GM18951 (cell line): Measurements from ENCODE around the gene HEG1.

Experiments used
- POLR2A ChIP-seq: IDR thresholded peaks from 4 replicates; pipeline ENCODE4 v1.6.1; 2011; ENCODE audit warnings: mild to moderate bottlenecking; ENCODE audit not compliant: insufficient read length, insufficient read depth; ENCODE audit errors: extremely low read depth
- in situ Hi-C: fragments of 300-500 bp; cut with MboI; formaldehyde crosslinking; loops from one replicate; pipeline ENCODE4 v1.12.0; 2022; ENCODE audit warnings: low sequenced_read_pairs, mixed read lengths, inconsistent platforms; ENCODE audit not compliant: unreplicated experiment

Gene HEG1

DNA sequence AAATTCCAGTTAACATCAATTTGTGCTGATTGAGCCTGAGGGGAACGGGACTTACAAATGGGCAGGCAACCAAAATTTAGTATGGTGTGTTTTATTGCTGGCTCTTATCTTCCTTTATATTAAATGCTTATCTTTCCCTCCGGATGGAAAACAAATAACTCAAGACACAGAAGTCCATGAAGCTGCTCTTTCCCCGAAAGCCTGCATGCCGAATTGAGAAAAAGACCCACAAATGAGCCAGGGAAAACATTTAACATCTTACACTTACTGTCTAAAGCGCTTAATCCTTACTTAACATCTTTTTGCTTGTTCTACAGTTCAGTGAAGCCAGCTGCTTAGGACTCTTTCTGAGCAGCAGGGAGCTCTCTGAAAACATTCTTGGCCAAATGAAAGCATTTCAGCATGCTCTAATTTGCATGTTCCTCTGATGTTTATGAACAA is 49.5 kb downstream of the HEG1 start:
- TF ChIP-seq POLR2A = no peak
- in situ Hi-C loops = no loop called here

- in situ Hi-C loops = no loop called here
- no peak for TF ChIP-seq POLR2A
These were observed 50.1 kb downstream of the HEG1 start for GRCh38 chr3:125005676-125006075.

- in situ Hi-C loops = no loop called here
- no peak for TF ChIP-seq POLR2A
These were observed 50.6 kb downstream of the HEG1 start for GRCh38 chr3:125005222-125005621.

DNA sequence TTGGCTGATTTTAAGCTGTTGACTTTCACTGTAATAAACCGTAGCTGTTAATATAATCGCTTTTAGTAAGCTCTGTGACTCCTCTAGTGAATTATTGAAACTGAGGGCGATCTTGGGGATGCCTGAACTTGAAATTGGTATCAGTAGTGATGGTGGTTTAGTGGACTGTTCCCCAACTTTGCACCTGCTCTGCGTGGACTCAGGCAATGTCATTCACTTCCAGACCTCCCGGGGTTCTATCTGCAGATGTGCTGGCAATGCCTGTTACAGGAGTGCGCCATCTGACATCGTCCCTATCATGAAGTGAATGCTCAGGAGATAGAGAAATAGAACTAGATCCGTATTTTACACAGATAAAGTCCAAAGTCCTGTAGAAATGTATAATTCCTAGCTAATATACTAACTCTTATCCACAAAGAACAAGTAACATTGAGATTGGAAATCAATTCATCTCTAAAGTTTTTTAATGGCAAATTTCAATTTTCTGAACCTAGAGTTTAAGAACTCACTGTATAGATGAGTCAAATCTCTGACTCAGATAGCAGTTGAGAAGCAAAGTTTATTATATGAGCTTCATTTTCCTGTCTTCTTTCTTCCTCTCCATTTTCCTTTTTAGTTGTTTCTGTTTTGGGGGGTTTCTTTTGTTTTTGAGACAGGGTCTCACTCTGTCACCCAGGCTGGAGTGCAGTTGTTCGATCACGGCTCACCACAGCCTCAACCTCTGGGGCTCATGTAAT is 51.8 kb downstream of the HEG1 start:
- in situ Hi-C loops = no loop called here
- TF ChIP-seq POLR2A = no peak

- in situ Hi-C loops = no loop called here
- no peak for TF ChIP-seq POLR2A
These were observed 52.4 kb downstream of the HEG1 start for GRCh38 chr3:125003369-125003853.

- TF ChIP-seq POLR2A = no peak
- in situ Hi-C loops = no loop called here
These were observed 53.1 kb downstream of the HEG1 start for GRCh38 chr3:125002414-125003368.

- TF ChIP-seq POLR2A = no peak
- in situ Hi-C loops = no loop called here
These were observed 54.0 kb downstream of the HEG1 start for GRCh38 chr3:125001557-125002413.

DNA sequence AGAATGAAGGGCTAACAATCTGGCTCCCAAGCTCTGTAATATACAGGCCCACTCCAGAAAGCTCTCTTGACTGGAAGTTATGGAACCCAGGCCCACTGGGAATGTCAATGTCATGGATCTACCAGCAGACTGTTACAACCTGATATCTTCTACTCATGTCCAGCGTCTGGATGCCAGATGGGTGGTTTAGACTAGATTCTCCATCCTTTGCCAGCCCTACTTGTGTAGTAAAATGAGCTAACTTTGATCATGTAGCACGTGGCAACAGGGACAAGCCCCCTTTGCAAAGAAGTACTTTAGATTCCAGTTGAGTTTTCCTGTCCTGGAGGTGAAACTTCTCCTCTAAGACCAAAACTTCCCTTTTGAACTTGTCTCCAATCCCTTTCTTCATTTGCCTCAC is 55.1 kb downstream of the HEG1 start:
- in situ Hi-C loops = no loop called here
- TF ChIP-seq POLR2A = no peak

DNA sequence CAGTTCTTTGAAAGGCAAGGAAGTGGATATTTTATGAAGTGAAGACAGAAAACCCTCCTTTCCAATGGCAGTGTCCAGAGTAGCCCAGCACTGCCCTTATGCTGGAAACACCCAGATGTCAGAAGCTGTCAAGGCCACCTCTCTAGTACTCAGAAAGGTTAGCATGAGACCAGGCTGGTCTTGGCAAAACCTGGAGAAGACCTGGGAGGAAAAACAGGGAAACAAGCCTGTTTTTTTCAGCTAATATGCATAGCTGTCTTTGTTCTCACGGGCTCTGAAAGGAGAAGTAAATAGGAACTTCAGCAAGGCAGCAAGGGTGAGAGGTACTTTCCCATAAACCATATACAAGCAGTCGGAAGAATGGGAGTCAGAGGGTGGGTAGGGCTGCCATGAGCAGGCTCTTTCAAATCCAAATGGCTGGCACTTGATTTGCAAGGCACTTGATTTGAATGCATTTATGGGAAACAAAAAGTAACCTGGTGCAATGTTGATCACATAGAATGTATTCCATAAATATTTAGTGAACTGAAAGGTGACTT is 55.8 kb downstream of the HEG1 start:
- no peak for TF ChIP-seq POLR2A
- in situ Hi-C loops = no loop called here

GRCh38 chr3:124999317-124999716 is 56.5 kb downstream of the HEG1 start:
- no peak for TF ChIP-seq POLR2A
- in situ Hi-C loops = no loop called here

DNA sequence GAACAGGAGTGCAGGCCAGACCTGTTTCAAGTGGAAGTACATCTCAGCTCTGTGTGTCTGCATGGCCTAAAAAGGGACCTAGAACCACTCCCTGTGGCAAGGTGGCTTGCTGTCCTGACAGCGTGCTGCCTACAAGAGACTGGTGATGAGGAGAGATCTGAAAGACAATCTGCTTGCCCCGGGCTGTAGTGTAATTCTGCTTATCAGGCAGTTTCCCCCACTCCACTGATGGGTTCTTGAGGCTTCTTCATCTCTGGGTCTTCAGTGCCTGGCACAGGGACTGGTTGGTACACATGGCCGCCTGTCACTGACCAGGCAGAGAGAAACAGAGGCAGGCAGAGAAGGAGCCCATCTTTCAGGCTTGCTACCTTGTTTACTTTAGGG is 57.6 kb downstream of the HEG1 start:
- TF ChIP-seq POLR2A = no peak
- in situ Hi-C loops = no loop called here

GRCh38 chr3:124997303-124998246 is 58.2 kb downstream of the HEG1 start:
- no peak for TF ChIP-seq POLR2A
- in situ Hi-C loops = no loop called here

GRCh38 chr3:124995460-124995994 is 60.3 kb downstream of the HEG1 start:
- TF ChIP-seq POLR2A = no peak
- in situ Hi-C loops = no loop called here
